Brain microvascular endothelial cell (primary cell): ENCODE measurements around the gene EMC8.
A peak's percentile ranks its signal among the peaks of the same experiment; 100 is the strongest.
"Not testable (repeated sequence)": the region's sequence is repeated elsewhere in the genome, so short reads cannot be mapped to it uniquely, and the experiment has no call there.

Experiments
- DNase-seq: peaks from one replicate; pipeline ENCODE4 v3.0.0-alpha.2; 2020
- H3K27ac ChIP-seq: fragments of 250-450 bp; sonication (Bioruptor Pico); 2 replicates; pipeline ENCODE4 v1.5.1; 2020; ENCODE audit warnings: mild to moderate bottlenecking, moderate library complexity
- H3K27me3 ChIP-seq: fragments of 250-450 bp; sonication (Bioruptor Pico); replicated peaks from 2 replicates; pipeline ENCODE4 v1.5.1; 2020; ENCODE audit warnings: mild to moderate bottlenecking
- H3K36me3 ChIP-seq: fragments of 250-450 bp; sonication (Bioruptor Pico); replicated peaks from 2 replicates; pipeline ENCODE4 v1.5.1; 2020; ENCODE audit warnings: mild to moderate bottlenecking
- H3K4me3 ChIP-seq: 2 replicates; pipeline ENCODE4 v1.5.1; 2011; ENCODE audit warnings: low read depth, mild to moderate bottlenecking, control low read depth, low read length, moderate library complexity
- in situ Hi-C: cut with HindIII; loops from 2 replicates; pipeline ENCODE4 v1.10.0; 2017; ENCODE audit warnings: low sequenced_read_pairs, low pct_ligation_motif_present
- TF ChIP-seq, protein P1 (sequence below): IDR thresholded peaks from 2 replicates; pipeline ENCODE4 v1.5.1; 2011; ENCODE audit warnings: low read depth, mild to moderate bottlenecking, moderate library complexity, low read length, control low read depth, inconsistent platforms; ENCODE audit errors: missing control alignments

Gene EMC8

DNA sequence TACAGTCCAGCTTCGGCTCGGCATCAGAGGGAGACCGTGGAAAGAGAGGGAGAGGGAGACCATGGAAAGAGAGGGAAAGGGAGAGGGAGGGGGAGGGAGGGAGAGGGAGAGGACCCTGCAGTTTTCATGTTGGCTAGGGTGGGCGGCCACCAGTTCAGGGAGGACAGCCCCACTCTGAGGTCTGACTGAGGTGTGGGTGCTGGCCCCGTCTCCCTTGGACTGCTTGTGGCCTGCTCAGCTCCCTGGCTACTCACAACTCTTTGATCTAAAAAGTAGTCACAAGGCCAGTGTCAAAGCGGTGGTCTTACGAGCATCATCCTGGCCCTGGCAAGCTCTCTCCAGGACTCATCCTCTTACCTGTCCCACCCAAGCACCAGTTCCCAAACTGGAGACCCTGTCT is 9.6 kb upstream of the EMC8 start:
- no peak for DNase-seq
- TF ChIP-seq, protein P1, sequence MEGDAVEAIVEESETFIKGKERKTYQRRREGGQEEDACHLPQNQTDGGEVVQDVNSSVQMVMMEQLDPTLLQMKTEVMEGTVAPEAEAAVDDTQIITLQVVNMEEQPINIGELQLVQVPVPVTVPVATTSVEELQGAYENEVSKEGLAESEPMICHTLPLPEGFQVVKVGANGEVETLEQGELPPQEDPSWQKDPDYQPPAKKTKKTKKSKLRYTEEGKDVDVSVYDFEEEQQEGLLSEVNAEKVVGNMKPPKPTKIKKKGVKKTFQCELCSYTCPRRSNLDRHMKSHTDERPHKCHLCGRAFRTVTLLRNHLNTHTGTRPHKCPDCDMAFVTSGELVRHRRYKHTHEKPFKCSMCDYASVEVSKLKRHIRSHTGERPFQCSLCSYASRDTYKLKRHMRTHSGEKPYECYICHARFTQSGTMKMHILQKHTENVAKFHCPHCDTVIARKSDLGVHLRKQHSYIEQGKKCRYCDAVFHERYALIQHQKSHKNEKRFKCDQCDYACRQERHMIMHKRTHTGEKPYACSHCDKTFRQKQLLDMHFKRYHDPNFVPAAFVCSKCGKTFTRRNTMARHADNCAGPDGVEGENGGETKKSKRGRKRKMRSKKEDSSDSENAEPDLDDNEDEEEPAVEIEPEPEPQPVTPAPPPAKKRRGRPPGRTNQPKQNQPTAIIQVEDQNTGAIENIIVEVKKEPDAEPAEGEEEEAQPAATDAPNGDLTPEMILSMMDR = no peak
- in situ Hi-C loops = no loop called here

DNA sequence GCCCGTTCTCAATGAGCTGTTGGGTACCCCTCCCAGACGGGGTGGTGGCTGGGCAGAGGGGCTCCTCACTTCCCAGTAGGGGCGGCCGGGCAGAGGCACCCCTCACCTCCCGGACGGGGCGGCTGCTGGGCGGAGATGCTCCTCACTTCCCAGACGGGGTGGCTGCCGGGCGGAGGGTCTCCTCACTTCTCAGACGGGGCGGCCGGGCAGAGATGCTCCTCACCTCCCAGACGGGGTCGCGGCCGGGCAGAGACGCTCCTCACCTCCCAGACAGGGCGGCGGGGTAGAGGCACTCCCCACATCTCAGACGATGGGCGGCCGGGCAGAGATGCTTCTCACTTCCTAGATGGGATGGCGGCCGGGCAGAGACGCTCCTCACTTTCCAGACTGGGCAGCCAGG is 8.8 kb upstream of the EMC8 start:
- H3K4me3 ChIP-seq, H3K27ac ChIP-seq, DNase-seq, in situ Hi-C loops: not testable (repeated sequence)
- H3K27me3 ChIP-seq = peaks cover 21% of the 10 kb centered on the region
- peaks cover 35% of the 10 kb centered on the region for H3K36me3 ChIP-seq

More for the DNA sequence above, 9.6 kb upstream of the EMC8 start:
- peaks cover 27% of the 10 kb centered on the region for H3K36me3 ChIP-seq
- H3K4me3 ChIP-seq = no peak overlapping the region
- no peak overlapping the region for H3K27ac ChIP-seq
- peaks cover 26% of the 10 kb centered on the region for H3K27me3 ChIP-seq

DNA sequence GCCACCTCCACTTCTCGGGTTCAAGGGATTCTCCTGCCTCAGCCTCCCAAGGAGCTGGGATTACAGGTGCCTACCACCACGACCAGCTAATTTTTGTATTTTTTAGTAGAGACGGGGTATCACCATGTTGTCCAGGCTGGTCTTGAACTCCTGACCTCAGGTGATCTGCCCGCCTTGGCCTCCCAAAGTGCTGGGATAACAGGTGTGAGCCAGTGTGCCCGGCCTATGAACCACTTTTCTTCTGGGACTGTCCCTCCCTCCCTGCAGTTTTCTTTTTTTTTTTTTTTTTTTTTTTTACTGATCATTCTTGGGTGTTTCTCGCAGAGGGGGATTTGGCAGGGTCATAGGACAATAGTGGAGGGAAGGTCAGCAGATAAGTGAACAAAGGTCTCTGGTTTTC is 8.0 kb upstream of the EMC8 start:
- H3K27ac ChIP-seq, DNase-seq, H3K4me3 ChIP-seq, in situ Hi-C loops: not testable (repeated sequence)
- H3K27me3 ChIP-seq = peaks cover 13% of the 10 kb centered on the region
- H3K36me3 ChIP-seq = peaks cover 42% of the 10 kb centered on the region

DNA sequence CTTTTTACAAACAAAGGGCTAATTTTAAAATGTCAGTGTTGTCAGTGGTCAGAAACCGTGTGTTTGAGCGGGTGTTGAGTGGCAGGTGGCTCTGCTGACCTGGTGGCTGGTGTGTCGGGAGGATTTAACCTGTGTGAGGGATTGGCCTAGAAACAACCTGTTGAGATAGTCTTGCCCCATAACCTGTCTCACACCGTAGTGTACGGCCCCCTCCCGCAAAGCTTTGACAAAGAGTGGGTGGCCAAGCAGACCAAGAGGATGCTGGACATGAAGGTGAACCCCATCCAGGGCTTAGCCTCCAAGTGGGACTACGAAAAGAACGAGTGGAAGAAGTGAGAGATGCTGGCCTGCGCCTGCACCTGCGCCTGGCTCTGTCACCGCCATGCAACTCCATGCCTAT is 7.2 kb upstream of the EMC8 start:
- no peak overlapping the region for H3K27ac ChIP-seq
- H3K36me3 ChIP-seq = peaks cover 50% of the 10 kb centered on the region
- TF ChIP-seq, protein P1 = no peak

DNA sequence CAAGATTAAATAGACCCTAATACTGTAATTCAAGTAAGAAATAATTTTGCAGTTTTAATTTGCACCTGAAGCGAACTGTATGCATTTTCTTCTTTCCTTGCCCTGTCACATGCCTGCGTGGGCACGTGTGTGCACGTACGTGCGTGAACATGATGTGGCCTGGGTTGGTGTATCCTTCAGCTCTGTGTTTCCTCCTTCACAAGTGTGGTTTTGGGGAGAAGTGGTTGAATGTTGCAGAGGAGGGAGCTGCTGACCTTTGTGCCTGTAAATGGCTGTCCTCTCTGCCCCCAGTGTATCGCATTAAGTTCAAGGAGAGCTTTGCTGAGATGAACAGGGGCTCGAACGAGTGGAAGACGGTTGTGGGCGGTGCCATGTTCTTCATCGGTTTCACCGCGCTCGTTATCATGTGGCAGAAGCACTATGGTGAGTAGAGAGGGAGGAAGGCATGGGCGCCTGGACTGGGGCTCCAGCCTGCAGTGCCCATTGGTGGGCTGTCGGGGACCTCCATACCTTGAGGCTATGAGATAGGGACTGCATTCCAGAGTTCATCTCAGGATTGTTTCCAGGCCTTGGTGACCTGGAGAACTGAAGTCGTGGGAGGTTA is 6.2 kb upstream of the EMC8 start:
- H3K36me3 ChIP-seq = peaks cover 52% of the 10 kb centered on the region
- H3K27ac ChIP-seq = no peak overlapping the region
- no peak overlapping the region for H3K4me3 ChIP-seq
- DNase-seq = no peak
- TF ChIP-seq, protein P1 = no peak
- no peaks in the 10 kb centered on the region for H3K27me3 ChIP-seq
- in situ Hi-C loops = no loop called here

More for the DNA sequence above, 7.2 kb upstream of the EMC8 start:
- no peak for DNase-seq
- in situ Hi-C loops = no loop called here
- Histone ChIP-seq H3K27me3 (peaks cover 5% of the 10 kb centered on the region), H3K4me3 (no peak overlapping the region)

DNA sequence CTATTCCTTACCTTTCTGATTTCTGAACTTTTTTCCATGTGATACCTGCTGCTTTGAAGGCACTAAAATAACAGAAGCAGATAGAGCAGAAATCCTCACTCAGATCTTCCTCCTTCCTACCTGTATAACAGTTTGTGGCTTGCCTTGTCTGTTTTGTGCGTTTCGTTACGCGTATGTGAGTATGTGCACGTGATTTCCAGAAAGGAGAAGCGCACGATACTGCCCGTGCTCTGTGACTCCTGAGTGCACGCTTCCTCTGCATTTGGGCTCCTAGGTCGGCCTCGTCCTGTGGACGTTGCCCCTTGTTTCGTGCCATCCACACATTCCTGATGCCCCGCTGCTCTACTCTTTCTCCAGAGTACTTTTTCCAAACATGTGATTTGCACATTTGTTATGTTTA is 4.2 kb upstream of the EMC8 start:
- DNase-seq = no peak
- Histone ChIP-seq H3K27me3 (no peaks in the 10 kb centered on the region), H3K36me3 (peaks cover 54% of the 10 kb centered on the region), H3K4me3 (no peak overlapping the region), H3K27ac (no peak overlapping the region)
- in situ Hi-C loops = no loop called here
- TF ChIP-seq, protein P1 = no peak

DNA sequence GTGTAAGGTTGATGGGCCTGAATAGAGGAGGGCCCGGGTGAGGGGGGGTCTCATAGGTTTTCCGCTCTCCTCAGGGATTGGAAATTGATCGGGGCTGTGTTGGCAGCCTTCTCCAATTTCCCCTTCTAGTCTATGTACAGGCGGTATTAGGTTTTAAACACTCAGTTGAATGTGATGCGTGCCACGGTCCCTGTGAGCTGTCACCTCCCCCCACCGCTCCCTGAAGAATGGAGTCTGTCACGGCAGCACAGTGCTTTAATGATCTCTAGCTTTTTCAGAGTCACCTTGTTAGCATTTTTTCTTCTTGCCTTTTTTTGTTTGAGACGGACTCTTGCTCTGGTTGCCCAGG is 951 bp upstream of the EMC8 start:
- in situ Hi-C loops = no loop called here
- H3K36me3 ChIP-seq = peaks cover 50% of the 10 kb centered on the region

More for the DNA sequence above, 951 bp upstream of the EMC8 start:
- TF ChIP-seq, protein P1 = no peak
- peak overlapping the region; percentile 92 for H3K27ac ChIP-seq
- H3K27me3 ChIP-seq = no peaks in the 10 kb centered on the region
- peak overlapping the region; percentile 93 for H3K4me3 ChIP-seq
- DNase-seq = no peak
